NCI-H748 (cell line): ENCODE data around the gene KRT6A.
"Not testable (repeated sequence)": the region's sequence is repeated elsewhere in the genome, so short reads cannot be mapped to it uniquely, and the experiment has no call there.

ENCODE experiments used
- DNase-seq: peaks from one replicate; lab custom pipeline; 2025; ENCODE audit not compliant: unreplicated experiment; lab: John Stamatoyannopoulos, UW

The KRT6A gene

DNA sequence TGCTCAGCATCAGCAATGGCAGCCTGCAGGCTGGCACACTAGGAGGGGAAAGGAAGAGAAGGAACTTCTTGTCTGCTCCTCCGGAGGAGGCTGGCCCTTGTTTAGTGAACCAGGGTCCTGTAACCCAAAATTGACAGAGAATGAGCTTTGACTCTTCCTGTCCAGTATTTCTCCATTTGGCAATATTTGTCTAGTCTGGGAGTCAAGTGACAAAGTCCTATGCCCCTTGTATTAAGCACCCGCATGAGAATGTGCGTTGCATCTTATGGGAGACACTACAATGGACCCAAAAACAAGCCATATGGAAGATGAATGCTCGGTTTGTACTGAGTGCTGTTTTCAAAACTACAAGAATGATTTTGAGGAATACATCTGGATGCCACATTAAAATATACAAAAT, 23.2 kb downstream of the KRT6A start:
- no peak for DNase-seq

- no peak for DNase-seq
Observed at GRCh38 chr12:52464897-52465296, 28.2 kb downstream of the KRT6A start.

- DNase-seq = no peak
Observed at GRCh38 chr12:52461693-52462092, 31.4 kb downstream of the KRT6A start.

GRCh38 chr12:52458861-52459260, 34.2 kb downstream of the KRT6A start:
- no peak for DNase-seq

DNA sequence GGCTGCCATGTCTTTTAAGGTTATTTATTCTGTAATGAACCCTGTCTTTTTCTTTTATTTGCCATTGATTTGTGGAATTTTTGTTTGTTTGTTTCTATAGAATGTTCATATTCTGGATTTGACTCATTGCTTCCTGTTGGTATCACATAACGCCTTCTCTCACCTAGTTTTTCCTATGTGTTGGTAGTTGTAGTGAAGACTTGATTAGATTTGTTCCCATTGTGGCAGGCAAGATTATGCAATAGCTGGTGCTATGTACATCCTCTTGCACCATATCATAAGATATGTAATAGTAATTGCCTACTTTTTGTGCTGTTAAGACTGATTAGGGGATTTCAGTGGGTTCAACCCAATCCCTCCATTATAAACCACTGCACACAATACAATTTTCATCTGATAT, 37.2 kb downstream of the KRT6A start:
- DNase-seq = no peak

- peak; percentile 48 for DNase-seq
Observed at GRCh38 chr12:52454411-52455201, 38.5 kb downstream of the KRT6A start.

DNA sequence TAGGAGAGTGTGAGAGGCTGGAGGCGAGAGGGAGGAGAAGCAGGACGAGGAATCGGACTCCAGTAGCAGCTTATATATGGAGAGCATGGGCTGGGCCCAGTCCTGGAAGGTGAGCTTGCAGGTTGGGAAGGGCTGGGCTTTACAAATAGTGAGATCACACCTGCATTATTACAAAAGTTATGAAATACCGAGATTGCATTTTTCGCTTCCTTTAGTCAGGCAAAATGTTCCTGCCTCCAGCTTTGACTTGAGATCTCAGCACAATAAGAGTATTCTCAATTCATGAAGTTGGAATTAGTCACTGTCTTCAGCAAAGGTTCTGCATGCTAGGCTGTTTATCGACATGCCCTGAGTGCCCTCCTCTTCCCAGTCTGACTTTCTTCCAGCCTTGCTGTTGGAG, 41.0 kb downstream of the KRT6A start, which contains the start of gene KRT6B:
Gene KRT6B (minus strand): TSS at position 46 of the 400 bp plus-strand sequence. CDS start 68 bp downstream, outside the sequence.
- no peak for DNase-seq

DNA sequence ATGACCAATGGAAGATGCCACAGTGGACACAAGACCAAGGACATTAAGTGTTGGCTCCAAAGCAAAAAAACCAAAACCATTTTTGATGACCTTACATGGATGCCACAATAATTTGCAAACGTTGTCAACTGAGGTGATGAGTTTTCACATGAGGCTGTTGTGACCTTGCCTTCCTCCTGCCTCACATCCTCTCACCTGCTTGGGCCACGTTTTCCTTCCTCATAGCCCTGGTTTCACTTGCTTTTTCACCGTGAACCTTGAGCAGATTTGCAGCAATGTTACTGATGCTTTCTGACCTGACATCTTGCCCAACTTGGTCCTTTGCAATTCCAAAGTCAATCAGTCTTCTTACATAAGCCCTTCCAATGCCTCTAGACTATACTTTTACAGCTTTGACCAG, 44.8 kb downstream of the KRT6A start:
- no peak for DNase-seq

GRCh38 chr12:52447196-52447595, 45.9 kb downstream of the KRT6A start:
- not testable (repeated sequence) for DNase-seq

GRCh38 chr12:52446367-52447045, 46.6 kb downstream of the KRT6A start:
- DNase-seq = no peak

- DNase-seq = no peak
Observed at GRCh38 chr12:52445876-52446275, 47.2 kb downstream of the KRT6A start.

DNA sequence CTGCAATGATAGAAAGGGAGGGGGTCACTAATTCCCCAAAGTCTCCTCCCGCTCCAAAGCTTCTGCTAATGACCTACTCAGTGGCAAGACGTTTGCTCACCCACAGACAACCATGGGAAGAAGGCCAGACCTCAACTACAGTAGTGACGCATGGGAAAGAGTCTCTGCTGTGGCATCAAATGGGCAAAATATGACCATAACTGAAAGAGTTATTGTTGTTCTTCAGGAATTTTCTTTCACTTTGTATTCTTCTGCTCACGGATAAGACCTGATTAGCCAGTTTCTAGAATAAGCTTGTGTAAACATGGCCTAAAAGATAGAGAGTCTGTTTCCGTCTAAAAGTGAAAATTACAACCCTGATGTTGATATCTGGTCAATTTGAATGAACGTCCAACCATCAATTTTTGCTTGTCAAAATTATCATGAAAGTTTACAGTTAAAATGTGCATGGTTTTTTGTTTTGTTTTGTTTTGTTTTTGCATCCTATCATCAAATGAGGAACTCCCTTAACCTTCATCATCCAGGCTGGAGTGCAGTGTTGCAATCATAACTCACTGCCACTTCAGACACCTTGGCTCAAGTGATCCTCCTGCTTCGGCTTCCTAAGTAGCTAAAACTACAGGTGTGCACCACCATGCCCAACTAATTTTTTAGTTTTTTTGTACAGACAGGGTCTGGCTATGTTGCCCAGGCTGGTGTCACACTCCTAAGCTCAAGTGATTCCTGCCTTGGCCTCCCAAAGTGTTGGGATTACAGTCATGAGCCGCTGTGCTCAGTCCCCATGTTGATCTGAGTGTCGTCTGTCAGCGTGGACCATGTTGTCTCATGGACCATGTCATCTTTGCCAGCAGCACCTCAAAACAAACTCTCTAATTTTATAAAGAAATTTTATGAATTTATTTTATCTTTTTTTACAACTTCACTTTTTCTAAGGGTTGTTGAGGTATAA, 48.1 kb downstream of the KRT6A start:
- DNase-seq = no peak

DNA sequence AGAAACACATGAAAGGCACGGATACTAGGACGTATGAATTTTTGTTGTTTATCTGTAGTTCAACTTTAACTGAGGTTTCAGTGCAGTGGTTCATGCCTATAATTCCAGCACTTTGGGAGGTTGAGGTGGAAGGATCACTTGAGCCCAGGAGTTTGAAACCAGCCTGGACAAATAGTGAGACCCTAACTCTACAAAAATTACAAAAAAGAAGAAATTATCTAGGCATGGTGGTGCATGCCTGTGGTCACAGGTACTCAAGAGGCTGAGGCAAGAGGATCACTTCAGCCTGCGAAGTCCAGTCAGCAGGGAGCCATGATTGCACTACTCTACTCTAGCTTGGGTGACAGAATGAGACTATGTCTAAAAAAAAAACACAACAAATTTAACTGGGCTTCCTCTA, 49.1 kb downstream of the KRT6A start:
- no peak for DNase-seq

- DNase-seq = no peak
Observed at GRCh38 chr12:52442600-52443061, 50.4 kb downstream of the KRT6A start.

GRCh38 chr12:52441320-52441911, 51.6 kb downstream of the KRT6A start:
- DNase-seq = no peak

GRCh38 chr12:52440821-52441319, 52.2 kb downstream of the KRT6A start:
- DNase-seq = no peak

DNA sequence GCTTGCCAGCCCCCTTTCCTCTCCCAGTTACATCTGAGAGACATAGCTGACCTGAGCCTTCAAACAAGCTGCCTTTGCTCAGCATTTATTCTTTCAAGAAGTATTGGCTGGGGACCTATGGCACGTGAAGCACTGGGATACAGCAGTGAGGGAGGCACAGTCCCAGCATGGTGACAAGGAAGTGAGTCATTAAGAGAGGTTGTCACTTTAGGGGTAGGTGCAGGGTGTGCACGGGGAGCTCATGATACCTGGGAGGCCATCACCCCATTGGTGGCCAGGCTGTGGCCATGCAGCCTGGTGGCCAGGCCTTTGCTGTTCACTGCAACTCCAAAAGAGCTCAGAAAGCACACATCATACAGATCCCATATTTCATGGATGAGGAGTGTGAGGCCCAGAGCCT, 53.2 kb downstream of the KRT6A start:
- no peak for DNase-seq

DNA sequence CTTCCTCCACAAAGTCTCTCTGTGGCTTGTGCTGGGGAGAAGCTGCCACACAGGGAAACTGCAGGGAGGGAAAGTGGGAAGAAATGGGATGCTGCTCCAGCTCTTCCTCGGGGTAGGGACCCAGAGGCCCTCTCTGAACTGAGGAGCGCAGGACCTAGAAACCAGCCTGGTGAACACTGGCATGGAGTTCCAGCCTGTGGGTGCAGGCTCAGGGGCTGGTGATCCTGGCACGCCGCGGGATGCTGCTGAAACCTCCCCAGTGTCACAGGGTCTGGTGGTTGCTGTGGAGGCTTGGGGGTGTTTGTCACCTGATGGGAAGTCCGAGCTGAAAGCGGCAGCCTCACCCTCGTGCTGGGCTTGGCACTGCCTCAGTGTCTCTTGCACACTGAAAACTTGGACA, 53.6 kb downstream of the KRT6A start:
- DNase-seq = no peak

DNA sequence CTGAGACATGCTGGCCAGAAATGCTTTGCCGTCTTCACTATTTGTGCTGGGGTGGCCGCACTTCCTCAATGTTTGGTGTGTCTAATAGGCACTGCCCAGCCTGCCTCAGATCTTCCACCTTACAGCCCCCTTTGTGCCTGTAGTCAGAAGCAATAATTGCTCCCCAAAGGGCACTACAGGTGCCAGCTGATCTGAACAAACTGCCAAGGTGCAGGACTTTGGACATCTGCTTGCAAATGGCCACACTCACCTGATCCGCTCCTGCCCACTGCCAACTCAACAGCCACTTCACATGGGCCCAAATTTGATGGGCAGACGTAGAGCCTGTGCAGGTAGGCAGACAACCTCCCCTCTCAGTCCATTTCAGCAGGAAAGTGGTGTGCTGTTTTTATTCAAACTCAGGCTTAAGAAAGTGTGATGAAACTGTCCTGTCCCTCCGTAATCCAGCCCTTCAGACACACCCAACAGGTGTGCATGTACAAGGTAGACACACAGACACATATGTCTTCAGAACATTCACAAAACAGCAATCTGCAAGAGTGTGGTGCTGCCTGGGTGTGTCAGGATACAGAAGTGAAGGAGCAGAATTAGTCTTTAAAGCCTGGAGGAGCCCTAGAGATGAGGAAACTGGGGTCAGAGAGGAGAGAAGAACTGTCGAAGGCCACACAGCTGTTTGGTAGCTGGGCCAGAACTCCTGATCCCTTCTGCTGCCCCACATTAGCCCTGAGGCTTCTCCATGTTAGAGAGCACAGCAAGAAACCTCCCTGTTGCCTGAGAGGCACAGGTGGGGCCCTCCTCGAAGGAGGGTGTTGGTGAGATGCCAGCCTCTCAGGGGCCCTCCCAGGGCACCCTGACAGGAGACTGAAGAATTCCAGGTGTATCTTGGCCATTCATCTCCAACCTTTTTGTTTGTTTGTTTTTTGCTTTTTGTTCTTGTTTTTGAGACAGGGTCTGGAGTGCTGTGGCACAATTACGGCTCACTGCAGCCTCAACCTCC, 54.5 kb downstream of the KRT6A start:
- DNase-seq = no peak
